GM20000 (cell line): ENCODE measurements around the gene ORM2.

Source experiments
- DNase-seq: peaks from one replicate; pipeline ENCODE4 v3.0.0; 2012; ENCODE audit warnings: low spot score
- TF ChIP-seq, protein P1 (sequence below): IDR thresholded peaks from 2 replicates; pipeline ENCODE4 v1.5.1; 2012; ENCODE audit warnings: mild to moderate bottlenecking, control low read depth; ENCODE audit errors: extremely low read depth, missing control alignments

Gene ORM2

DNA sequence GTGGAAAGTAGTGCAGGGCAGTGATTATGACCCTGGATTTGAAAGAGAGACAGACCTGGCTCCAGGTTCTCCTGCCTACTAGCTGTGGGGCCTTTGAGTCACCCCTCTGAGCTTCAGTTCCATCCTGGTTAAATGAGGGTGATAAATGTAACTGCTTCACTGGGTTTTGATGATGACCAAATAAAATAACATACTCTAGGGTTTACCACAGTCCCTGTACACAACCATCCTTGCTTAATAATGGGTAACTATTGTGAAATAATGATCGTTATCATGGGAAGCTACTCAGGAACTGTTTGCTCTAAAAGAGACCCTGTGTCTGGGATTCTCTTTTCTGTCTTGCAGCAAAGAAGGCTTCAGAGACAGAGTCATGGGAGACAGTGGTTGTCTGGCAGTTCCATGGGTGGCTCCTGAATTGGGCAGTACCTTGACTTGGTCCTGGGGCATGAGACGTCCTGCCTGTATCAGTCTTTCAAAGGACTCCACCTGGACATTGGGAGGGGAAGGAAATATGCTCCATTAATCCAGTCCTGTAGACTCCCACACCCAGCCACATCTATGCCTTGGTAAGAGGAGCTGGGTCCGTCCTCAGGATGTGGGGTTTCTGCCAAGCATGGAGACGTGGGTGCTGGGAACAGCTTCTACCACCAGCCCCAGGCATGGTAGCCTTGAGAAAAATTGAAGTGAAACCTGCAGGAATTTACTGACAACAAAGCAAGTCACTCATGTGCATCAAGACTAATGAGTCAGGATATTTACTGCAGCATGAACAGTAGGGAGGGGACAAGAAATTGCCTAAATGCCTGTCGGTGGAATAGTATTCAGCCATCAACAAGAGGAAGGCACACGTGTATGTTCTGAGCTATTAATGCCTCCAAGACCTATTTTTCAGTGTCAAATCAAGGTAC is 34.7 kb downstream of the ORM2 start:
- TF ChIP-seq, protein P1, sequence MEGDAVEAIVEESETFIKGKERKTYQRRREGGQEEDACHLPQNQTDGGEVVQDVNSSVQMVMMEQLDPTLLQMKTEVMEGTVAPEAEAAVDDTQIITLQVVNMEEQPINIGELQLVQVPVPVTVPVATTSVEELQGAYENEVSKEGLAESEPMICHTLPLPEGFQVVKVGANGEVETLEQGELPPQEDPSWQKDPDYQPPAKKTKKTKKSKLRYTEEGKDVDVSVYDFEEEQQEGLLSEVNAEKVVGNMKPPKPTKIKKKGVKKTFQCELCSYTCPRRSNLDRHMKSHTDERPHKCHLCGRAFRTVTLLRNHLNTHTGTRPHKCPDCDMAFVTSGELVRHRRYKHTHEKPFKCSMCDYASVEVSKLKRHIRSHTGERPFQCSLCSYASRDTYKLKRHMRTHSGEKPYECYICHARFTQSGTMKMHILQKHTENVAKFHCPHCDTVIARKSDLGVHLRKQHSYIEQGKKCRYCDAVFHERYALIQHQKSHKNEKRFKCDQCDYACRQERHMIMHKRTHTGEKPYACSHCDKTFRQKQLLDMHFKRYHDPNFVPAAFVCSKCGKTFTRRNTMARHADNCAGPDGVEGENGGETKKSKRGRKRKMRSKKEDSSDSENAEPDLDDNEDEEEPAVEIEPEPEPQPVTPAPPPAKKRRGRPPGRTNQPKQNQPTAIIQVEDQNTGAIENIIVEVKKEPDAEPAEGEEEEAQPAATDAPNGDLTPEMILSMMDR: no peak
- no peak for DNase-seq

DNA sequence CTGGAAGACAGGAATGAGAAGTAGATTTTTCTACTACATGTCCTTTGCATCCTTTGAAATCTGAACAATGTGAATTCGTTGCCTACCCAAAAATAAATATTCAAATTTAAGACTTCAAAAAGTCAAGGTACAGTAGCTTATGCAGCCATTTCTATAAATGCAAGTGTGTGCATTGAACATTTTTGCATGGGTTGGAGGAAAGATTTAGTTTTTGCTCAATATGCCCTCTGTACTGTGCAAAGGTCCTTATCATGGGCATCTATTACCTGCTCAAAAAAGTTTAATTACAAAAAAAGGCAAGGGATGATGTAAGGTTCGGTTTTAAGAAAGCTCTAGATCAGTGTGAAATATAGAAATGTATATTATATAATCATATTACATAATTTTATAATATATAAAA is 35.5 kb downstream of the ORM2 start:
- DNase-seq: no peak
- TF ChIP-seq, protein P1: no peak

DNA sequence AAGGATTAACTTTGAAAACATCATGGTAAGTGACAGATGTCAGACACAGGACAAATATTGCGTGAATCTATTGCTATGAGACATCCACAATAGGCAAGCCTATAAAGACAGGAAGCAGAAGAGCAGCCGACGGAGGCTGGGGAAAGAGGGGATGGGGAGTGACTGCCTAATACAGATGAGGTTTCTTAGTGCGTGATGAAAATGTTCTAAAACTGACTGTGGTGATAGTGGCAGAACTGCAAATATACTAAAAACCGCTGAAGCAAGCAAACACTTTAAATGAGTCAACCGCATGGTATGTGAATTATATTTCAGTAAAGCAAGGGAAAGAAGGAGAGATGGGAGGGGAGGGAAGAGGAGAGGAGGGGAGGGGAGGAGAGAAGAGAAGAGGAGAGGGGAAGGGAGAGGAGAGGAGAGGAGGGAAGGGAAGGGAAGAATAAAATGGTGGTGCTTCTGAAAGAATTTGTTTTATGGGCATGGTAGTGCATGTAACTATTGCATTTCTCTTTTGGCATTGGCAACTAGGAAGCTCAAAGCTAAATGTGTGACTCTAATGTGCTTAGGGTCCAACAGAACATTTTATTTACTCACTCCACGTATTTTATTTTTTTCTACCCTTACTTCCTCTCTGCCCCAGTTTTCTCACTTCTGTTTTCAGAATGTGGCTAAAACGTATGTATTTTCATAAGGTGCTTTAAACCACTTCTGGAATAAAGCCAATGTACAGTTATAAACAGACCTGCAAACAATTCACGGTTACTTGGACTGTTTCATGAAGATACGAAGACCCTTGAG is 36.9 kb downstream of the ORM2 start:
- DNase-seq: peak; percentile 54
- TF ChIP-seq, protein P1: no peak

DNA sequence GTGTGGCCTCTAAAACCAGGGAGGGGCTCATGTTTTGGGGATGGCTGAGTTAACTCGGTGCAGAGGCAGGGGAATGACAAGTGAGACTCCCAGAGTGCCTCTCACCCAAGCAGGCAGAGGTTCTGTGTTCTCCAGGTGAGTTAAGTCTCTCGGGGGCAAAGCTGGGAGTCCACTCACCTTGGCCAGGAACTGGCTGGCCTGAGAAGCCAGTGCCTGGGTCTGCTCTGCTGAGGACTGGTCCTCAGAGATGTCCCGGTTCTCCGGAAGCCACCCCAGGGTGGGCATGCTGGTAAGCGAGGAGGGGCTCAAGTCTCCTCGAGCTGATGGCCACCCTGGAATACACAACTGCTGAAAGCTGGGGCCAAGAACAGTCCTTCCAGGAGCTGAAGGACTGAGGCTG is 37.7 kb downstream of the ORM2 start:
- TF ChIP-seq, protein P1: no peak
- DNase-seq: no peak

DNA sequence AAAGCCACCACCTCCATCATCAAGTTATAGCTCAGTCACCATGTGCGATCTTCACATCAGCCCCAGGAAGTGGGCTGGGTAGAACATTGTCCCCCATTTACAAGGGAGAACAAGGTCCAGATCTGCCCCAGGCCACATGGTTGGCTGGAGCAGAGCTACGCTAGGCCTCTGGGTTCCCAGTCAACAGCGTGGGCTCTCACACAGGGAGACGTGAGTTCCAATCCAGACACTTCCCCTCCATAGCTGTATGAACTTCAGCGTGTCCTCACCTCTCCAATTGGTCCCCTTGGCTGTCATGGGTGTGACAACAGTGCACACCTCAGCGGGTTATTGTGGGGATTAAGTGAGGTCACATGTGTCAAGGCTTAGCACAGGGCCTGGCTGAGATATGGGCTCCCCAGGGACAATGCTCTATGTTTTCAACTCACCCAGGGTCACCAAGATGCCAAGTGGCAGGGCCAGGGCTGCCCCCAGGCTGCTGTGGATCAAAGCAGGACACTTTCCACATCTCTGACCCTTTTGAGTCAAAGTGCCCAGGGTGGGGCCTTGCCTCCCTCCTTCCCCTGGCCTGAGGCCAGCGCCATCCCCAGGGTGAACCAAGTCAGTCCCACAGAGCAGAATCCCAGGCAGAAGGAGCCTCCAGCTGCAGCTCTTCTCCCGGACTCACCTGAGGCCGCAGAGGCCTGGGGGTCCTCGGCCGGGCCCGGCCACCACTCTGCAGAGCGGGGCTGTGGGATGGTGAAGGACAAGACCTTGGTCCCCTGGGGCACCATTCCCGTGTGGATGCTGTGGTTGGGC is 38.3 kb downstream of the ORM2 start:
- DNase-seq: no peak
- TF ChIP-seq, protein P1: no peak

DNA sequence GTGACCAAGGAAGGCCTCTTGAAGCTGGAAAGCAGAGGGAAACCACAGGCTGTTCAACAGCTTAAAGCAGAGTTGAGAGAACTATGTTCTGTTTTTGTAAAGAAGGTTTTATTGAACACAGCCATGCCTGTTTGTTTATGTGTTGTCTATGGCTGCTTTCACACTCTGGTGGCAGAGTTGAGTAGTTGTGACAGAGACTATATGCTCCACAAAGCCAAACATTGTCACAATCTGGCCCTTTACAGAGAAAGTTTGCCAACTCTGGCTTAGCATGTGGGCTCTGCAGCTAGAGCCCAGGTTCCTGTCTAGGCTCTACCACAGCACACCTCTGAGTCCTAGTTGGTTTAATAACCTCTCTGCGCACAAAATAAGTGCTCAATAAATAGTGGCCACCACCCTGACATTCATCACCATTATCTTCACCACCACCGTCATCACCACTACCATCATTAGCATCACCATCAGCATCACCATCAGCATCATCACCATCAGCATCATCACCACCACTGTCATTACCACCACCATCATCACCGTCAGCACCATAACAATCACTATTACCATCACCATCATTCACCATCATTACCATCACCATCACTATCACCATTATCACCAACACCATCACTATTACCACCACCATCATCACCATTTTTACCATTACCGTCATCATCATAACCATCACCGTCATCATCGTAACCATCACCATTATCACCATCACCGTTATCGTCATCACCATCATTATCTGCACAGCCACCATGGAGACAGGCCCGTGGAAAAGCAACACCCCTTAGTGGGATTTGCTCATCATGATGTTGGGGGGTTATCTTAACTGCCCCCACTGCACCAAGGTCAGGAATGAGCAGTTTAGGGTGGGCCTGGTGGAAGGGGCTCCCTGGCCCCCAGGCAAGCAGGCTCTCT is 39.8 kb downstream of the ORM2 start:
- TF ChIP-seq, protein P1: no peak

More for the DNA sequence above, 39.8 kb downstream of the ORM2 start:
- DNase-seq: no peak
